K562 (cell line): Measurements from ENCODE around the gene CPLX3. TPM values are rescaled to one million over a fixed set of nuclear protein-coding genes. Genes with fewer than 3 reads are reported as not detected.

Experiments used
- BCOR ChIP-seq: fragments of 450-650 bp; IDR thresholded peaks from 2 replicates; pipeline ENCODE4 v1.6.1; 2016
- EP300 ChIP-seq: IDR thresholded peaks from 2 replicates; pipeline ENCODE4 v1.6.1; 2012; ENCODE audit warnings: low read length, improper control_type of control experiment
- FOXK2 ChIP-seq, 2 experiments: fragments of 450-650 bp; IDR thresholded peaks in 1 of 2; conservative IDR thresholded peaks in 1 of 2; 2 replicates each; pipeline ENCODE4 v1.6.1; 2016; ENCODE audit warnings: low read depth in 2 of 2, mild to moderate bottlenecking in 1 of 2
- HDGF ChIP-seq: fragments of 450-650 bp; IDR thresholded peaks from 2 replicates; pipeline ENCODE4 v1.6.1; 2016
- HES1 ChIP-seq: fragments of 450-650 bp; IDR thresholded peaks from 2 replicates; pipeline ENCODE4 v1.6.1; 2016; ENCODE audit warnings: low read depth, mild to moderate bottlenecking, moderate library complexity
- KDM1A ChIP-seq, 2 experiments: fragments of 450-650 bp; IDR thresholded peaks; 2 replicates each; pipeline ENCODE4 v1.6.1; 2016; ENCODE audit warnings: mild to moderate bottlenecking in 2 of 2
- MEF2D ChIP-seq: conservative IDR thresholded peaks from 2 replicates; pipeline ENCODE4 v1.6.1; 2016; ENCODE audit warnings: low read depth, missing genetic modification characterization, missing compliant biosample characterization
- MTA3 ChIP-seq: fragments of 450-650 bp; formaldehyde crosslinking; IDR thresholded peaks from 2 replicates; pipeline ENCODE4 v1.6.1; 2017; ENCODE audit warnings: mild to moderate bottlenecking, borderline replicate concordance
- RBM25 ChIP-seq: fragments of 200-400 bp; formaldehyde crosslinking; IDR thresholded peaks from 2 replicates; pipeline ENCODE4 v1.6.1; 2018; ENCODE audit warnings: low read length, low read depth, moderate library complexity; ENCODE audit not compliant: severe bottlenecking
- TRIM25 ChIP-seq: fragments of 450-650 bp; IDR thresholded peaks from 2 replicates; pipeline ENCODE4 v1.7.0; 2016; ENCODE audit warnings: borderline replicate concordance
- WHSC1 ChIP-seq: IDR thresholded peaks from one replicate; pipeline ENCODE4 v1.6.1; 2012; ENCODE audit warnings: low read length, control low read depth, inconsistent platforms
- polyA plus RNA-seq, 8 experiments: library from polyadenylated mRNA; depleted of rRNA in 4 of 8; stranded (reverse) in 5 of 8; unstranded in 3 of 8; fragments of >200 nt; fragmentation: Nextera tagmentation in 2 of 8; fragmentation: Illumina TruSeq in 1 of 8; extraction: Ambion mirVana in 2 of 8; extraction: Trizol in 1 of 8; gene quantifications; 2 replicates each; pipeline versions ENCODE4 v1.2.1 to v1.2.3, GENCODE V29; 2011 to 2014; ENCODE audit warnings: inconsistent platforms in 1 of 8, missing spikeins in 1 of 8
- total RNA-seq, 7 experiments: library from RNA; depleted of rRNA in 6 of 7; stranded (reverse); fragments of >200 nt in 6 of 7; fragmentation: Illumina TruSeq in 2 of 7; extraction: Trizol in 2 of 7; gene quantifications; 2 replicates each; pipeline versions ENCODE4 v1.2.1 to v1.2.3, GENCODE V29; 2011 to 2021; ENCODE audit warnings: low replicate concordance in 1 of 7

CPLX3 gene
- total and polyA plus RNA-seq, 9 of the 15 experiments (the other 6 are each of a cell fraction or from before 2014, with no cell fraction given), result not detected

- TF ChIP-seq KDM1A (IDR thresholded peaks at IDR 0.05) (peak; percentile 30 to 53; a peak in 2 of 4 replicates), BCOR (peak; percentile 92), HDGF (no peak), TRIM25 (no peak), EP300 (no peak), FOXK2 (conservative IDR thresholded peaks at IDR 0.05 in 1 of 2, IDR thresholded peaks at IDR 0.05 in 1 of 2; ENCODE audit: low read depth in 2 of 2) (no peak), HES1 (no peak), MEF2D (tag) (no peak), WHSC1 (no peak), MTA3 (no peak), RBM25 (peak; percentile 78)
These were observed 17.6 kb upstream of the CPLX3 start (continued) for GRCh38 chr15:74808840-74809229.
